B cell (primary cell): ENCODE data around the gene TPO. TPM values are rescaled to one million over a fixed set of nuclear protein-coding genes. Genes with fewer than 3 reads are reported as not detected.

ENCODE experiments used
- ATAC-seq: fragments of 200-7000 bp; cut with Tn5 transposase; one replicate; pipeline ENCODE4 v1.10.0; 2021; ENCODE audit warnings: low read depth, mild to moderate bottlenecking, moderate number of reproducible peaks, moderate library complexity
- CTCF ChIA-PET: fragments of 350-600 bp; sonication (Branson Sonifier 250); formaldehyde crosslinking; loops from one replicate; lab custom pipeline; 2021; ENCODE audit warnings: antibody characterized with exemption, inconsistent platforms; lab: Charles Lee
- POLR2A ChIA-PET: fragments of 350-600 bp; sonication (Branson Sonifier 250); formaldehyde crosslinking; loops from one replicate; lab custom pipeline; 2021; ENCODE audit warnings: antibody characterized with exemption; lab: Charles Lee
- DNase-seq: peaks from one replicate; pipeline ENCODE4 v3.0.0; 2013
- H2AFZ ChIP-seq: 2 replicates; pipeline ENCODE4 v1.6.1; 2012; ENCODE audit warnings: mild to moderate bottlenecking, low read depth, low read length; ENCODE audit not compliant: insufficient read depth, poor library complexity, severe bottlenecking
- H3K27ac ChIP-seq, 2 donors: 1 replicate in 1 of 2; 2 replicates in 1 of 2; pipeline ENCODE4 v1.5.1; 2012 to 2013; ENCODE audit warnings: low read length in 2 of 2, mild to moderate bottlenecking in 2 of 2, moderate library complexity in 1 of 2
- H3K27me3 ChIP-seq, 4 experiments: fragments of 200-600 bp in 1 of 4; sonication (generic) in 1 of 4; replicated peaks in 1 of 4; 1 replicate in 2 of 4; 2 replicates in 2 of 4; pipeline versions ENCODE4 v1.6.1 to v1.7.0; 2013 to 2016; ENCODE audit warnings: low read length in 3 of 4, mild to moderate bottlenecking in 2 of 4, mixed read lengths in 1 of 4, moderate library complexity in 1 of 4; ENCODE audit not compliant: insufficient read depth in 4 of 4, control insufficient read depth in 3 of 4; ENCODE audit errors: control extremely low read depth in 1 of 4
- H3K36me3 ChIP-seq, 2 experiments: replicated peaks in 1 of 2; 1 replicate in 1 of 2; 2 replicates in 1 of 2; pipeline versions ENCODE4 v1.6.1 to v1.7.1; 2013; ENCODE audit warnings: low read length in 1 of 2; ENCODE audit not compliant: insufficient read depth in 2 of 2, control insufficient read depth in 1 of 2; ENCODE audit errors: control extremely low read depth in 1 of 2, extremely low read depth in 1 of 2
- H3K4me1 ChIP-seq, 2 donors: fragments of 200-600 bp in 1 of 2; sonication (generic) in 1 of 2; 1 replicate in 1 of 2; 2 replicates in 1 of 2; pipeline versions ENCODE4 v1.5.1 to v1.6.1; 2013 to 2017; ENCODE audit warnings: low read length in 2 of 2; ENCODE audit not compliant: control insufficient read depth in 2 of 2, insufficient read depth in 2 of 2
- H3K4me2 ChIP-seq: replicated peaks from 2 replicates; pipeline ENCODE3; 2012; ENCODE audit warnings: mild to moderate bottlenecking, low read depth, low read length; ENCODE audit not compliant: poor library complexity, severe bottlenecking
- H3K4me3 ChIP-seq, 5 experiments: fragments of 200-600 bp in 1 of 5; sonication (generic) in 1 of 5; 1 replicate in 3 of 5; 2 replicates in 2 of 5; pipeline versions ENCODE4 v1.5.1 to v1.7.0; 2011 to 2016; ENCODE audit warnings: low read length in 4 of 5, mild to moderate bottlenecking in 4 of 5, low read depth in 2 of 5, control low read depth in 1 of 5, moderate library complexity in 1 of 5; ENCODE audit not compliant: insufficient read depth in 1 of 5; ENCODE audit errors: control extremely low read depth in 1 of 5, extremely low read depth in 1 of 5
- H3K79me2 ChIP-seq: fragments of 200-600 bp; sonication (generic); one replicate; pipeline ENCODE4 v1.6.0; 2016; ENCODE audit warnings: low read length; ENCODE audit not compliant: control insufficient read depth, insufficient read depth
- H3K9ac ChIP-seq: fragments of 200-600 bp; sonication (generic); 2 replicates; pipeline ENCODE4 v1.6.1; 2017; ENCODE audit warnings: mild to moderate bottlenecking, low read length, moderate library complexity
- H3K9me3 ChIP-seq, 3 donors: one replicate each; pipeline versions ENCODE4 v1.6.1 to v1.7.1; 2013; ENCODE audit warnings: low read length in 2 of 3; ENCODE audit not compliant: control insufficient read depth in 2 of 3, insufficient read depth in 1 of 3; ENCODE audit errors: control extremely low read depth in 1 of 3
- H4K20me1 ChIP-seq: 2 replicates; pipeline ENCODE4 v1.6.0; 2012; ENCODE audit warnings: mild to moderate bottlenecking, low read length; ENCODE audit not compliant: insufficient read depth, control insufficient read depth, poor library complexity, severe bottlenecking
- H3K27ac Mint-ChIP-seq: one replicate; pipeline ENCODE4 v1.8.0; 2021; ENCODE audit warnings: mixed read lengths
- H3K27me3 Mint-ChIP-seq: one replicate; pipeline ENCODE4 v1.8.0; 2021; ENCODE audit warnings: mixed read lengths
- H3K4me1 Mint-ChIP-seq: one replicate; pipeline ENCODE4 v1.8.0; 2021; ENCODE audit warnings: mixed read lengths
- H3K4me3 Mint-ChIP-seq: one replicate; pipeline ENCODE4 v1.8.0; 2021; ENCODE audit warnings: mixed read lengths
- H3K9me3 Mint-ChIP-seq: one replicate; pipeline ENCODE4 v1.8.0; 2022; ENCODE audit warnings: mixed read lengths; ENCODE audit not compliant: insufficient read depth
- CTCF ChIP-seq: fragments of 200-600 bp; IDR thresholded peaks from one replicate; pipeline ENCODE4 v1.8.0; 2022; ENCODE audit warnings: antibody characterized with exemption, mild to moderate bottlenecking
- EZH2 ChIP-seq: IDR thresholded peaks from 2 replicates; pipeline ENCODE4 v1.6.1; 2012; ENCODE audit warnings: borderline replicate concordance, low read depth, mild to moderate bottlenecking, moderate library complexity, low read length; ENCODE audit not compliant: insufficient read depth, poor library complexity, severe bottlenecking
- WGBS: methylation state at CpG from one replicate; pipeline ENCODE4 v1.1.5; 2013; ENCODE audit warnings: missing lambda C conversion rate; ENCODE audit not compliant: insufficient coverage; 5-methylcytosine and 5-hydroxymethylcytosine counted together
- intact Hi-C: fragments of 100-400 bp; cut with micrococcal nuclease; formaldehyde crosslinking; loops from one replicate; pipeline ENCODE4 v1.10.0; 2022
- polyA plus RNA-seq: library from polyadenylated mRNA; depleted of rRNA; stranded (reverse); fragments of >200 nt; gene quantifications from 2 replicates; pipeline ENCODE4 v1.2.3, GENCODE V29; 2012
- total RNA-seq, 2 donors: library from RNA; stranded (reverse); fragments of 120-200 nt in 1 of 2; gene quantifications; 1 replicate in 1 of 2; 2 replicates in 1 of 2; pipeline versions ENCODE4 v1.2.3 to v1.2.4, GENCODE V29; 2013 to 2022

TPO gene
- total and polyA plus RNA-seq, 2 donors (not counting 1 experiment from before 2014, with no cell fraction given), result not detected

GRCh38 chr2:1556286-1556685 is 143.0 kb downstream of the TPO start:
- intact Hi-C loops, result no loop called here
- ChIA-PET CTCF (interaction anchor here (1.5 kb wide), 1 partner anchor 10 kb away, joined by 6 read pairs; no protein-coding TSS in a partner anchor), POLR2A (no interaction called here)
- Histone ChIP-seq H3K9ac (no peak overlapping the region), H4K20me1 (no peaks in the 10 kb centered on the region), H3K4me3 (no peak overlapping the region), H3K27me3 (peaks cover 0 to 1% (median 0%) of the 10 kb centered on the region in 4 experiments), H3K36me3 (no peaks in the 10 kb centered on the region), H2AFZ (no peak overlapping the region), H3K4me2 (no peak overlapping the region), H3K79me2 (no peaks in the 10 kb centered on the region), H3K9me3 (no peaks in the 10 kb centered on the region), H3K4me1 (no peaks in the 10 kb centered on the region), H3K27ac (no peak overlapping the region)
- H3K27me3 Mint-ChIP-seq, result peaks cover 10% of the 10 kb centered on the region
- no peak for DNase-seq
- no peaks in the 10 kb centered on the region for H3K9me3 Mint-ChIP-seq
- no peak overlapping the region for H3K4me3 Mint-ChIP-seq
- H3K27ac Mint-ChIP-seq, result no peak overlapping the region
- 97% methylated on average over 7 of the region's 9 CpGs for WGBS
- no peak for TF ChIP-seq CTCF
- no peak for TF ChIP-seq EZH2
- no peaks in the 10 kb centered on the region for H3K4me1 Mint-ChIP-seq
- ATAC-seq, result no peak

- 95% methylated on average over 11 of the region's 13 CpGs for WGBS
- CTCF ChIA-PET, result interaction anchor here (1.5 kb wide), 1 partner anchor 11 kb away, joined by 6 read pairs; no protein-coding TSS in a partner anchor
- Mint-ChIP-seq H3K4me1 (no peaks in the 10 kb centered on the region), H3K4me3 (no peak overlapping the region), H3K9me3 (no peaks in the 10 kb centered on the region), H3K27me3 (peaks cover 10% of the 10 kb centered on the region), H3K27ac (no peak overlapping the region)
- Histone ChIP-seq H3K9ac (no peak overlapping the region), H3K4me1 (no peaks in the 10 kb centered on the region), H3K27ac (no peak overlapping the region), H3K9me3 (no peaks in the 10 kb centered on the region), H3K79me2 (no peaks in the 10 kb centered on the region), H3K4me2 (no peak overlapping the region), H3K36me3 (no peaks in the 10 kb centered on the region), H3K4me3 (no peak overlapping the region), H2AFZ (no peak overlapping the region), H4K20me1 (no peaks in the 10 kb centered on the region), H3K27me3 (no peaks in the 10 kb centered on the region)
- no peak for DNase-seq
- TF ChIP-seq CTCF (no peak), EZH2 (no peak)
- intact Hi-C loops, result no loop called here
- POLR2A ChIA-PET, result no interaction called here
- no peak for ATAC-seq
Measured at GRCh38 chr2:1556776-1557466, 143.7 kb downstream of the TPO start.
